HEK293 (cell line): ENCODE data around the gene RTN1.

Experiments
- HIC1 ChIP-seq: fragments of 450-650 bp; formaldehyde crosslinking; IDR thresholded peaks from 2 replicates; pipeline ENCODE4 v1.5.1; 2016; ENCODE audit warnings: missing biosample characterization, missing genetic modification characterization
- IKZF3 ChIP-seq: fragments of 450-650 bp; IDR thresholded peaks from 2 replicates; pipeline ENCODE4 v1.5.0; 2018; ENCODE audit warnings: missing biosample characterization, mild to moderate bottlenecking, missing genetic modification characterization, moderate library complexity
- KLF16 ChIP-seq: fragments of 450-650 bp; formaldehyde crosslinking; IDR thresholded peaks from 2 replicates; pipeline ENCODE4 v1.5.1; 2017; ENCODE audit warnings: missing biosample characterization, missing genetic modification characterization
- KLF17 ChIP-seq: fragments of 450-650 bp; formaldehyde crosslinking; IDR thresholded peaks from 2 replicates; pipeline ENCODE4 v1.5.1; 2016; ENCODE audit warnings: missing biosample characterization, missing genetic modification characterization
- OSR2 ChIP-seq: fragments of 450-650 bp; formaldehyde crosslinking; IDR thresholded peaks from 2 replicates; pipeline ENCODE4 v1.5.1; 2016; ENCODE audit warnings: missing biosample characterization, missing genetic modification characterization
- PRDM6 ChIP-seq: fragments of 450-650 bp; formaldehyde crosslinking; IDR thresholded peaks from 2 replicates; pipeline ENCODE4 v1.5.1; 2017; ENCODE audit warnings: missing biosample characterization, missing genetic modification characterization
- SCRT2 ChIP-seq: fragments of 450-650 bp; formaldehyde crosslinking; IDR thresholded peaks from 2 replicates; pipeline ENCODE4 v1.5.1; 2016; ENCODE audit warnings: missing biosample characterization, missing genetic modification characterization
- SP7 ChIP-seq: fragments of 450-650 bp; formaldehyde crosslinking; IDR thresholded peaks from 2 replicates; pipeline ENCODE4 v1.5.1; 2016; ENCODE audit warnings: missing biosample characterization, missing genetic modification characterization
- TRIM28 ChIP-seq: IDR thresholded peaks from 2 replicates; pipeline ENCODE4 v1.6.1; 2011; ENCODE audit warnings: low read length, control low read depth, borderline replicate concordance
- WT1 ChIP-seq: fragments of 450-650 bp; formaldehyde crosslinking; IDR thresholded peaks from 2 replicates; pipeline ENCODE4 v1.5.1; 2016; ENCODE audit warnings: missing biosample characterization, missing genetic modification characterization
- ZBTB44 ChIP-seq: fragments of 450-650 bp; IDR thresholded peaks from 2 replicates; pipeline ENCODE4 v1.5.1; 2018; ENCODE audit warnings: missing biosample characterization, mild to moderate bottlenecking, missing genetic modification characterization
- ZBTB6 ChIP-seq: fragments of 450-650 bp; formaldehyde crosslinking; IDR thresholded peaks from 2 replicates; pipeline ENCODE4 v1.5.1; 2017; ENCODE audit warnings: missing biosample characterization, missing genetic modification characterization
- ZEB2 ChIP-seq: fragments of 450-650 bp; formaldehyde crosslinking; IDR thresholded peaks from 2 replicates; pipeline ENCODE4 v1.5.1; 2016; ENCODE audit warnings: missing biosample characterization, missing genetic modification characterization
- ZNF114 ChIP-seq: fragments of 450-650 bp; formaldehyde crosslinking; IDR thresholded peaks from 2 replicates; pipeline ENCODE4 v1.5.0; 2017; ENCODE audit warnings: missing biosample characterization, missing genetic modification characterization
- ZNF221 ChIP-seq: fragments of 450-650 bp; formaldehyde crosslinking; IDR thresholded peaks from 2 replicates; pipeline ENCODE4 v1.5.1; 2017; ENCODE audit warnings: missing biosample characterization, missing genetic modification characterization, borderline replicate concordance
- ZNF223 ChIP-seq: fragments of 450-650 bp; formaldehyde crosslinking; IDR thresholded peaks from 2 replicates; pipeline ENCODE4 v1.5.1; 2016; ENCODE audit warnings: missing biosample characterization, missing genetic modification characterization
- ZNF24 ChIP-seq: fragments of 450-650 bp; formaldehyde crosslinking; IDR thresholded peaks from 2 replicates; pipeline ENCODE4 v1.5.1; 2016; ENCODE audit warnings: missing biosample characterization, missing genetic modification characterization
- ZNF26 ChIP-seq: fragments of 450-650 bp; formaldehyde crosslinking; IDR thresholded peaks from 2 replicates; pipeline ENCODE4 v1.5.1; 2016; ENCODE audit warnings: missing biosample characterization, missing genetic modification characterization
- ZNF274 ChIP-seq, 2 experiments: fragments of 200-500 bp in 1 of 2; fragments of 450-650 bp in 1 of 2; sonication (Bioruptor generic) in 1 of 2; formaldehyde crosslinking in 1 of 2; IDR thresholded peaks; 2 replicates each; pipeline versions ENCODE4 v1.5.1 to v1.6.1; 2014 to 2016; ENCODE audit warnings: borderline replicate concordance in 1 of 2, inconsistent platforms in 1 of 2, low read length in 1 of 2, missing biosample characterization in 1 of 2, missing genetic modification characterization in 1 of 2
- ZNF292 ChIP-seq: fragments of 450-650 bp; formaldehyde crosslinking; IDR thresholded peaks from 2 replicates; pipeline ENCODE4 v1.5.1; 2016; ENCODE audit warnings: low read depth, missing biosample characterization, missing genetic modification characterization, borderline replicate concordance
- ZNF335 ChIP-seq: fragments of 450-650 bp; formaldehyde crosslinking; conservative IDR thresholded peaks from 2 replicates; pipeline ENCODE4 v1.5.1; 2016; ENCODE audit warnings: missing biosample characterization, missing genetic modification characterization
- ZNF362 ChIP-seq: fragments of 450-650 bp; formaldehyde crosslinking; IDR thresholded peaks from 2 replicates; pipeline ENCODE4 v1.5.1; 2016; ENCODE audit warnings: missing biosample characterization, missing genetic modification characterization
- ZNF394 ChIP-seq: fragments of 450-650 bp; formaldehyde crosslinking; IDR thresholded peaks from 2 replicates; pipeline ENCODE4 v1.5.1; 2016; ENCODE audit warnings: missing biosample characterization, missing genetic modification characterization, mild to moderate bottlenecking, moderate library complexity, borderline replicate concordance
- ZNF404 ChIP-seq: fragments of 450-650 bp; formaldehyde crosslinking; IDR thresholded peaks from 2 replicates; pipeline ENCODE4 v1.5.1; 2017; ENCODE audit warnings: missing biosample characterization, missing genetic modification characterization
- ZNF426 ChIP-seq: fragments of 450-650 bp; formaldehyde crosslinking; IDR thresholded peaks from 2 replicates; pipeline ENCODE4 v1.5.1; 2017; ENCODE audit warnings: missing biosample characterization, missing genetic modification characterization, mild to moderate bottlenecking, inconsistent platforms, moderate library complexity
- ZNF514 ChIP-seq: fragments of 450-650 bp; formaldehyde crosslinking; IDR thresholded peaks from 2 replicates; pipeline ENCODE4 v1.5.1; 2016; ENCODE audit warnings: missing biosample characterization, missing genetic modification characterization
- ZNF654 ChIP-seq: fragments of 450-650 bp; formaldehyde crosslinking; IDR thresholded peaks from 2 replicates; pipeline ENCODE4 v1.5.1; 2016; ENCODE audit warnings: low read depth, missing biosample characterization, missing genetic modification characterization
- ZNF791 ChIP-seq: fragments of 450-650 bp; formaldehyde crosslinking; IDR thresholded peaks from 2 replicates; pipeline ENCODE4 v1.5.1; 2016; ENCODE audit warnings: missing biosample characterization, missing genetic modification characterization
- ZNF843 ChIP-seq: fragments of 450-650 bp; formaldehyde crosslinking; IDR thresholded peaks from 2 replicates; pipeline ENCODE4 v1.5.1; 2016; ENCODE audit warnings: missing biosample characterization, missing genetic modification characterization

RTN1 gene

GRCh38 chr14:59583755-59584154, 286.8 kb downstream of the RTN1 start (continued):
- TF ChIP-seq ZEB2 (tag by site-specific recombination) (no peak), OSR2 (peak; percentile 78), HIC1 (tag by site-specific recombination) (no peak), ZNF223 (no peak), ZNF114 (no peak), PRDM6 (tag by site-specific recombination) (peak; percentile 76), ZNF24 (0 out of 2 replicates have a peak, but pooled peaks have one; percentile 24), ZNF654 (tag by site-specific recombination) (0 out of 2 replicates have a peak, but pooled peaks have one; percentile 7), ZNF335 (no peak), ZNF274 (IDR thresholded peaks at IDR 0.05; ENCODE audit: low read length) (no peak), ZNF274 (tag by site-specific recombination; IDR thresholded peaks at IDR 0.05; ENCODE audit: borderline replicate concordance) (no peak), ZBTB6 (no peak), ZNF362 (tag by site-specific recombination) (no peak), ZNF514 (tag by site-specific recombination) (no peak), ZNF404 (tag by site-specific recombination) (no peak), ZNF426 (tag by site-specific recombination) (no peak), SP7 (tag by site-specific recombination) (peak; percentile 31; the same call in 1 of the 2 replicates), ZNF292 (tag by site-specific recombination) (no peak), ZNF221 (tag by site-specific recombination) (no peak), ZNF843 (tag by site-specific recombination) (peak; percentile 33; the same call in 1 of the 2 replicates), TRIM28 (no peak), ZNF394 (tag by site-specific recombination) (no peak), IKZF3 (tag by site-specific recombination) (peak; percentile 41; the same call in 1 of the 2 replicates), KLF17 (no peak), KLF16 (tag by site-specific recombination) (no peak), ZNF26 (tag by site-specific recombination) (no peak), SCRT2 (tag by site-specific recombination) (no peak), ZBTB44 (tag by site-specific recombination) (peak; percentile 56; the same call in 1 of the 2 replicates), WT1 (tag by site-specific recombination) (no peak), ZNF791 (tag by site-specific recombination) (no peak)
